ENCODE results near the gene ASMTL.

Gene ASMTL

DNA sequence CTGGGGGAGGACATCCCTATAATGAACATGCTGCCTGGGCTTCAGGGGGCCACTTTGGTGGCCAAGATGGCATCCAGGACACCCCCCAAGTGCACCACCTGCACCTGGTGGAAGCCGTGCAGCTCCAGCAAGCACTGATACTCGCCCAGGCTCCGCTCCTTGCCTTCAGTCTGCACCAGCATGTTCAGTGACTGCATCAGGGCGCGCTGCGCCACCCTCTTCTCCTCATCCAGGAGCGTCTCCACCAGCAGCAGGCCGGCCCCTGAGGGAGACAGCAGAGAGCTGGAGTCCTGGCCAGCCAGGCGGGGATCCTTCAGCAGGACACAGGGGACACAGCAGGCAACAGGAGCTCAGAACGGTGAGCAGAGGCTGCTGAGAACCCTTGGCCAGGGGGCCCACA is 49.5 kb downstream of the ASMTL start:
- Histone ChIP-seq H3K27ac (replicated peaks) (no peak overlapping the region), H3K27me3 (ENCODE audit: insufficient read depth, poor library complexity, severe bottlenecking) (no peaks in the 10 kb centered on the region), H3K4me3 (replicated peaks; ENCODE audit: insufficient read depth, low read length) (no peak overlapping the region)
- TF ChIP-seq, protein P1, sequence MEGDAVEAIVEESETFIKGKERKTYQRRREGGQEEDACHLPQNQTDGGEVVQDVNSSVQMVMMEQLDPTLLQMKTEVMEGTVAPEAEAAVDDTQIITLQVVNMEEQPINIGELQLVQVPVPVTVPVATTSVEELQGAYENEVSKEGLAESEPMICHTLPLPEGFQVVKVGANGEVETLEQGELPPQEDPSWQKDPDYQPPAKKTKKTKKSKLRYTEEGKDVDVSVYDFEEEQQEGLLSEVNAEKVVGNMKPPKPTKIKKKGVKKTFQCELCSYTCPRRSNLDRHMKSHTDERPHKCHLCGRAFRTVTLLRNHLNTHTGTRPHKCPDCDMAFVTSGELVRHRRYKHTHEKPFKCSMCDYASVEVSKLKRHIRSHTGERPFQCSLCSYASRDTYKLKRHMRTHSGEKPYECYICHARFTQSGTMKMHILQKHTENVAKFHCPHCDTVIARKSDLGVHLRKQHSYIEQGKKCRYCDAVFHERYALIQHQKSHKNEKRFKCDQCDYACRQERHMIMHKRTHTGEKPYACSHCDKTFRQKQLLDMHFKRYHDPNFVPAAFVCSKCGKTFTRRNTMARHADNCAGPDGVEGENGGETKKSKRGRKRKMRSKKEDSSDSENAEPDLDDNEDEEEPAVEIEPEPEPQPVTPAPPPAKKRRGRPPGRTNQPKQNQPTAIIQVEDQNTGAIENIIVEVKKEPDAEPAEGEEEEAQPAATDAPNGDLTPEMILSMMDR (IDR thresholded peaks at IDR 0.05; ENCODE audit: insufficient read depth, low read length) = no peak
- TF ChIP-seq SPI1 (IDR thresholded peaks at IDR 0.05; ENCODE audit: borderline replicate concordance, low read depth) = no peak
- no peak for TF ChIP-seq POLR2AphosphoS5 (IDR thresholded peaks at IDR 0.05; ENCODE audit: low read depth)
- TF ChIP-seq, protein P2, sequence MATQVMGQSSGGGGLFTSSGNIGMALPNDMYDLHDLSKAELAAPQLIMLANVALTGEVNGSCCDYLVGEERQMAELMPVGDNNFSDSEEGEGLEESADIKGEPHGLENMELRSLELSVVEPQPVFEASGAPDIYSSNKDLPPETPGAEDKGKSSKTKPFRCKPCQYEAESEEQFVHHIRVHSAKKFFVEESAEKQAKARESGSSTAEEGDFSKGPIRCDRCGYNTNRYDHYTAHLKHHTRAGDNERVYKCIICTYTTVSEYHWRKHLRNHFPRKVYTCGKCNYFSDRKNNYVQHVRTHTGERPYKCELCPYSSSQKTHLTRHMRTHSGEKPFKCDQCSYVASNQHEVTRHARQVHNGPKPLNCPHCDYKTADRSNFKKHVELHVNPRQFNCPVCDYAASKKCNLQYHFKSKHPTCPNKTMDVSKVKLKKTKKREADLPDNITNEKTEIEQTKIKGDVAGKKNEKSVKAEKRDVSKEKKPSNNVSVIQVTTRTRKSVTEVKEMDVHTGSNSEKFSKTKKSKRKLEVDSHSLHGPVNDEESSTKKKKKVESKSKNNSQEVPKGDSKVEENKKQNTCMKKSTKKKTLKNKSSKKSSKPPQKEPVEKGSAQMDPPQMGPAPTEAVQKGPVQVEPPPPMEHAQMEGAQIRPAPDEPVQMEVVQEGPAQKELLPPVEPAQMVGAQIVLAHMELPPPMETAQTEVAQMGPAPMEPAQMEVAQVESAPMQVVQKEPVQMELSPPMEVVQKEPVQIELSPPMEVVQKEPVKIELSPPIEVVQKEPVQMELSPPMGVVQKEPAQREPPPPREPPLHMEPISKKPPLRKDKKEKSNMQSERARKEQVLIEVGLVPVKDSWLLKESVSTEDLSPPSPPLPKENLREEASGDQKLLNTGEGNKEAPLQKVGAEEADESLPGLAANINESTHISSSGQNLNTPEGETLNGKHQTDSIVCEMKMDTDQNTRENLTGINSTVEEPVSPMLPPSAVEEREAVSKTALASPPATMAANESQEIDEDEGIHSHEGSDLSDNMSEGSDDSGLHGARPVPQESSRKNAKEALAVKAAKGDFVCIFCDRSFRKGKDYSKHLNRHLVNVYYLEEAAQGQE (IDR thresholded peaks at IDR 0.05; ENCODE audit: insufficient replicate concordance, low read depth) = no peak
- no peak for TF ChIP-seq GABPA (IDR thresholded peaks at IDR 0.05; ENCODE audit: low read depth)
- no peak for DNase-seq (ENCODE audit: low read depth in 1 of 2, low spot score in 1 of 2)

DNA sequence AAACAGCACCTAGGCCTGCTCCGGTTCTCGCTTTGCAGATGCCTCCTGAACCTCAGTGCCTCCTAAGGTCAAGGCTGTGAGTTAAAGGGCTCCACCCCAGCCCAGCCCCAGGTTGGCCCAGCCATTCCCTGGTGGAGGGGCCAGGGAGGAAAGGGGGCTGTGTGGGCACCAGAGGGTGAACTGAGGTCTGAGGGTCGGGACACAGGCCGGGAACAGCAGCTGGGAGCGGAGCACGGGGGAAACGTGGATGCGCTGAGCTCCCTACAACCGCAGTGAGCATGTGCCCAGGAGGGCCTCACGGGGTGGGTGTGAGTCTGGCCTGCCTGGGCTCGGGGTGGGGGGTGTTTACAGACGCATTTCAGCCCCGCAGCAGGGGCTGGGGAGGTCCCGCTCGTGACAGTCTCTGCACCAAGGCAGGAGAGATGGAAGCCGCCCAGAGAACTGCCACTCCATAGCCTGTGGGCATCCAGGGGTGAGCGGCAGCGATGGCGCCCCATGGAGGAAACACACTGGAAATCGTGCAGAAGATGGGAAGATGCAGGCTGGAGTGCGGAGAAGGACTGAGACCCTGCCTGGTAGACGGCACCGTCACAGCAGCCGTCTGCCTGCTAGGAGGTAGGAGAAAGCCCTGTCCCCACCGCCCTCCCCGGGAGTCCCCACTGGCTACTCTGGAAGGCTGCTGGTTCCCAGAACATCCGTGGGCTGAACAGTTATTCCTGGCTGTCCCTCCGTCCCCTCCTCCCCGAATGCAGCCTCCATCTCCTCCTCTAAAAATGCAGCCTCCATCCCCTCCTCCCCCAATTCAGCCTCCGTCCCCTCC is 50.9 kb downstream of the ASMTL start:
- no peak overlapping the region for H3K4me3 ChIP-seq (replicated peaks; ENCODE audit: insufficient read depth, low read length)
- DNase-seq (ENCODE audit: low read depth in 1 of 2, low spot score in 1 of 2) = no peak
- TF ChIP-seq POLR2AphosphoS5 (IDR thresholded peaks at IDR 0.05; ENCODE audit: low read depth) = no peak
- no peak for TF ChIP-seq SPI1 (IDR thresholded peaks at IDR 0.05; ENCODE audit: borderline replicate concordance, low read depth)
- no peak for TF ChIP-seq GABPA (IDR thresholded peaks at IDR 0.05; ENCODE audit: low read depth)
- TF ChIP-seq, protein P2 (IDR thresholded peaks at IDR 0.05; ENCODE audit: insufficient replicate concordance, low read depth) = no peak
- TF ChIP-seq, protein P1 (IDR thresholded peaks at IDR 0.05; ENCODE audit: insufficient read depth, low read length) = no peak
- no peaks in the 10 kb centered on the region for H3K27me3 ChIP-seq (ENCODE audit: insufficient read depth, poor library complexity, severe bottlenecking)
- no peak overlapping the region for H3K27ac ChIP-seq (replicated peaks)

DNA sequence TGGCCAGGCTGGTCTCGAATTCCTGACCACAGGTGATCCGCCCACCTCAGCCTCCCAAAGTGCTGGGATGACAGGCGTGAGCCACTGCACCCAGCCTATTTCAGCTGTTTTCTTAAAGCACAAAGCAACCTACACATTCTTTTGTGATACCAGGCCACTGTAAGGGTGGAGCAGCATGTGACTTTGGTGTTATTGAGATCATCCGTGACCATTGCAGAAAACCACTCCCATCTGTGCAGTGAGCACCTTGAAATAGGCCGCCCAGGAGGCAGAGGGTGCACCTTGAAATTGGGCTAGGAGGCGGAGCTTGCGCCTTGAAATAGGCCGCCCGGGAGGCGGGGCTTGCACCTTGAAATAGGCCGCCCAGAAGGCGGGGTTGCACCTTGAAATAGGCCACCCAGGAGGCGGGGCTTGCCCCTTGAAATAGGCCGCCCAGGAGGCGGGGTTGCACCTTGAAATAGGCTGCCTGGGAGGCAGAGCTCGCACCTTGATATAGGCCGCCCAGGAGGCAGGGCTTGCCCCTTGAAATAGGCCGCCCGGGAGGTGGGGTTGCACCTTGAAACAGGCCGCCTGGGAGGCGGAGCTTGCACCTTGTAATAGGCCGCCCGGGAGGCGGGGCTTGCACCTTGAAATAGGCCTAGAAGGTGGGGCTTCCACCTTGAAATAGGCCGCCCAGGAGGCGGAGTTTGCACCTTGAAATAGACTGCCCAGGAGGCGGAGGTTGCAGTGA is 51.8 kb downstream of the ASMTL start:
- TF ChIP-seq POLR2AphosphoS5 (IDR thresholded peaks at IDR 0.05; ENCODE audit: low read depth) = no peak
- TF ChIP-seq, protein P2 (IDR thresholded peaks at IDR 0.05; ENCODE audit: insufficient replicate concordance, low read depth) = no peak
- TF ChIP-seq, protein P1 (IDR thresholded peaks at IDR 0.05; ENCODE audit: insufficient read depth, low read length) = no peak
- TF ChIP-seq GABPA (IDR thresholded peaks at IDR 0.05; ENCODE audit: low read depth) = no peak
- no peak for TF ChIP-seq SPI1 (IDR thresholded peaks at IDR 0.05; ENCODE audit: borderline replicate concordance, low read depth)
- no peak overlapping the region for H3K4me3 ChIP-seq (replicated peaks; ENCODE audit: insufficient read depth, low read length)
- H3K27ac ChIP-seq (replicated peaks) = no peak overlapping the region
- no peak for DNase-seq (ENCODE audit: low read depth in 1 of 2, low spot score in 1 of 2)
- no peaks in the 10 kb centered on the region for H3K27me3 ChIP-seq (ENCODE audit: insufficient read depth, poor library complexity, severe bottlenecking)

All from HL-60 (cell line).